ENCODE measurements around the gene FKTN.

GRCh38 chr9:105539452-105539851 lies 18.5 kb upstream of the FKTN start:
- TF ChIP-seq CTCF (IDR thresholded peaks at IDR 0.05): no peak
- no peak for TF ChIP-seq EP300 (IDR thresholded peaks at IDR 0.05)
- TF ChIP-seq POLR2AphosphoS5 (IDR thresholded peaks at IDR 0.05): no peak
- no peak for TF ChIP-seq POLR2A (IDR thresholded peaks at IDR 0.05)
